Psoas muscle (tissue), 8 donors: Measurements from ENCODE around the gene DLX3. TPM values are rescaled to one million over a fixed set of nuclear protein-coding genes. Genes with fewer than 3 reads are reported as not detected.

Source experiments
- ATAC-seq, 4 donors: fragments of 200-7000 bp; cut with Tn5 transposase; one replicate each; pipeline ENCODE4 v1.9.1; 2020; ENCODE audit warnings: moderate library complexity in 3 of 4, mild to moderate bottlenecking in 2 of 4
- DNase-seq, 2 donors: peaks; one replicate each; pipeline ENCODE4 v3.0.0-alpha.2; 2020
- H3K27ac ChIP-seq: fragments of 200-600 bp; one replicate; pipeline ENCODE4 v1.8.0; 2022
- H3K27me3 ChIP-seq, 3 donors: fragments of 200-600 bp in 1 of 3; one replicate each; pipeline versions ENCODE4 v1.6.1 to v1.8.0; 2013 to 2022; ENCODE audit warnings: low read length in 2 of 3, mild to moderate bottlenecking in 2 of 3, moderate library complexity in 1 of 3; ENCODE audit not compliant: insufficient read depth in 3 of 3
- H3K36me3 ChIP-seq, 2 donors: fragments of 200-600 bp in 1 of 2; one replicate each; pipeline versions ENCODE4 v1.6.1 to v1.8.0; 2013 to 2022; ENCODE audit warnings: low read depth in 1 of 2, mild to moderate bottlenecking in 1 of 2, moderate library complexity in 1 of 2; ENCODE audit not compliant: insufficient read depth in 1 of 2
- H3K4me1 ChIP-seq: fragments of 200-600 bp; one replicate; pipeline ENCODE4 v1.8.0; 2022
- H3K4me3 ChIP-seq: fragments of 200-600 bp; one replicate; pipeline ENCODE4 v1.8.0; 2022; ENCODE audit warnings: mild to moderate bottlenecking
- H3K9me3 ChIP-seq: fragments of 200-600 bp; one replicate; pipeline ENCODE4 v1.8.0; 2022
- WGBS, 3 donors: extraction: QIAGEN DNeasy Blood & Tissue Kit; methylation state at CpG; one replicate each; pipeline versions ENCODE4 v1.1.6 to v1.1.7; 2013; 5-methylcytosine and 5-hydroxymethylcytosine counted together
- intact Hi-C, 2 donors: fragments of 100-400 bp; cut with DNase I; formaldehyde crosslinking; loops; one replicate each; pipeline versions ENCODE4 v1.11.0 to v1.14.2; 2022
- polyA plus RNA-seq, 3 donors: library from polyadenylated mRNA; stranded (reverse); fragments of 200-250 nt; gene quantifications; one replicate each; pipeline ENCODE4 v1.2.3, GENCODE V29; 2013
- total RNA-seq, 4 donors: library from RNA; stranded (reverse); fragmentation: NEBNext Ultra II Directional in 2 of 4; extraction: Animal tissue kit (Norgen Biotek cat#: 25700) in 2 of 4; gene quantifications; one replicate each; pipeline versions ENCODE4 v1.2.1 to v1.2.4, GENCODE V29; 2021 to 2023
- TF ChIP-seq, protein P1 (sequence below): fragments of 200-600 bp; IDR thresholded peaks from one replicate; pipeline ENCODE4 v1.8.0; 2022; ENCODE audit warnings: antibody characterized with exemption
- donor health status: healthy with polysubstance abuse.
- donor health status: DM: no; HTN: no; CAD: no; lungs with moderate emphysema.
- donor health status: Bipolar disorder and iron deficiency.
- donor health status: healthy.
- donor health status: DM: yes; HTN: yes; CAD: no.
- donor health status: DM: no; HTN: no; CAD: no.
- donor health status: DM: no; HTN: no; CAD: no.
- donor health status: DM: yes; HTN: yes; CAD: no.

Gene DLX3
- total and polyA plus RNA-seq, 7 donors = 0.03 TPM; not detected in 6

DNA sequence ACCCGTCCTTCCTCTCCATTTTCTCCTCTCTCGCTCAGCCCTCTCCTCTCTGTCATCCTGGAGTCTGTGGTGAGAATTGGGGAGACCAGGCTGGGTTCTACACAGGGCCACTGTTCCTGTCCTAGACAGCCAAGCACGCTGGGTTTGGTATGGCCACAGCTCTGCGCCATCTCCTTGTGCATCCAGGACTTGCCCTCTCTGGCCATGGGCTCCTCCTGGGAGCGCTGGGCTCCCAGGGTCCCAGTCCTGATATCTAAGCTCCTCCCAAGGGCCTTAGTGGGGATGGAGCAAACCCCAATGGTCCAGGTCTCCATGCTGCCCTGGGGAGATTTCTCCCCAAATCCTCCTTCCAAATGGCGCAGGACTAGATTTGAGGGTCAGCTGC is 33.7 kb upstream of the DLX3 start:
- TF ChIP-seq, protein P1, sequence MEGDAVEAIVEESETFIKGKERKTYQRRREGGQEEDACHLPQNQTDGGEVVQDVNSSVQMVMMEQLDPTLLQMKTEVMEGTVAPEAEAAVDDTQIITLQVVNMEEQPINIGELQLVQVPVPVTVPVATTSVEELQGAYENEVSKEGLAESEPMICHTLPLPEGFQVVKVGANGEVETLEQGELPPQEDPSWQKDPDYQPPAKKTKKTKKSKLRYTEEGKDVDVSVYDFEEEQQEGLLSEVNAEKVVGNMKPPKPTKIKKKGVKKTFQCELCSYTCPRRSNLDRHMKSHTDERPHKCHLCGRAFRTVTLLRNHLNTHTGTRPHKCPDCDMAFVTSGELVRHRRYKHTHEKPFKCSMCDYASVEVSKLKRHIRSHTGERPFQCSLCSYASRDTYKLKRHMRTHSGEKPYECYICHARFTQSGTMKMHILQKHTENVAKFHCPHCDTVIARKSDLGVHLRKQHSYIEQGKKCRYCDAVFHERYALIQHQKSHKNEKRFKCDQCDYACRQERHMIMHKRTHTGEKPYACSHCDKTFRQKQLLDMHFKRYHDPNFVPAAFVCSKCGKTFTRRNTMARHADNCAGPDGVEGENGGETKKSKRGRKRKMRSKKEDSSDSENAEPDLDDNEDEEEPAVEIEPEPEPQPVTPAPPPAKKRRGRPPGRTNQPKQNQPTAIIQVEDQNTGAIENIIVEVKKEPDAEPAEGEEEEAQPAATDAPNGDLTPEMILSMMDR = no peak
- WGBS, 3 donors = 82 to 87% (median 86%) methylated on average over 6 of the region's 6 CpGs

DNA sequence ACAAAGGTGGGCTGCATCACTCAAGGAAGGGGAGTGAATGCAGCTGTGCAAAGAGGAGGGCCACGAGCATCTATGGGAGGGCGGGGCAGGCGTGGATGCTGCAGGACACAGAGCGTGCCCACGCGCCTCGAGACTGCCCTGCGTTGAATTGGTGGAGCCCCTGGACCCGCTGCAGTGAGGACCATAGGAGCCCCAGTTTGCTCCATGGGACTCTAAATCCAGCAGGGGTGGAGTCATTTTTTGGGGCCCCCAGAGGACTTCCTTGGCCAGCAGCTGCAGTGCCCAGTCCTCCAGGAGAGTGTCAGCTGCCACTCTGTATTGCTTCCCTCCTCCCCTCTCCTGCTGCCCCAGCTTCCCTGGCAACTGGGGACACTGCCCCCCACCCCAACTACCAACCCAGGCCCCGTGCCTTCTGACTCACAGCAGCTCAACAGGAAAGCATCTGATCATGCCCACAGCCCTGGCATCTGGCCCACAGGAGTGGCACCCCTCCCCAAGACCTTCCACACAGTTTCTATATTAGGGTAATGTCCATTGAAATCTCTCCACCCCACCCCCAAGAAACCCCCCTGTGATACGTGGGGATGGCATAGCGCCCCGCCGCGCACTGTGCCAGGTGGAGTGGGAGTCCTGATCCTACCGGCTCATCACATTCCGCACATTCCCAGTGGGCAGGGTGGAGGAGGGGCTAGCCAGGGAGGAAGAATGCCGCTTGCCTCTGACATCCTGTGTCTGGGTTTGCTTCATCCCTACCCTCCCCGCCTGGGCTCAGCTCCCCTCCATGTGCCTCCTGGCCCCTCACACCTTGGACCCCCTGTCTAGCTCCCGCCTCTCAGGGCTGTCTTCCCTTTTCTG is 33.1 kb upstream of the DLX3 start:
- H3K4me3 ChIP-seq = no peak overlapping the region
- intact Hi-C loops = loop anchor here (1.0 to 2.0 kb wide), 3 partner anchors 29 to 59 kb away; partner anchors contain the start of gene ITGA3 (in 1 of the 2)
- H3K36me3 ChIP-seq = no peaks in the 10 kb centered on the region
- WGBS, 3 donors = 43 to 54% (median 47%) methylated on average over 19 to 20 of the region's 20 CpGs
- peaks cover 0 to 17% (median 2%) of the 10 kb centered on the region in 3 donors for H3K27me3 ChIP-seq
- ATAC-seq = peak in 2 of 4 donors; percentile 11 to 33
- TF ChIP-seq, protein P1 = no peak
- H3K9me3 ChIP-seq = no peaks in the 10 kb centered on the region
- peak in 1 of 2 donors; percentile 41 for DNase-seq
- peaks cover 6% of the 10 kb centered on the region for H3K4me1 ChIP-seq
- no peak overlapping the region for H3K27ac ChIP-seq

More for the DNA sequence above, 33.7 kb upstream of the DLX3 start:
- Histone ChIP-seq H3K4me1 (peaks cover 6% of the 10 kb centered on the region), H3K4me3 (no peak overlapping the region), H3K27me3 (peaks cover 0 to 17% (median 2%) of the 10 kb centered on the region in 3 donors), H3K27ac (no peak overlapping the region), H3K36me3 (no peaks in the 10 kb centered on the region), H3K9me3 (no peaks in the 10 kb centered on the region)
- intact Hi-C loops = no loop called here
- no peak for ATAC-seq
- DNase-seq = no peak

DNA sequence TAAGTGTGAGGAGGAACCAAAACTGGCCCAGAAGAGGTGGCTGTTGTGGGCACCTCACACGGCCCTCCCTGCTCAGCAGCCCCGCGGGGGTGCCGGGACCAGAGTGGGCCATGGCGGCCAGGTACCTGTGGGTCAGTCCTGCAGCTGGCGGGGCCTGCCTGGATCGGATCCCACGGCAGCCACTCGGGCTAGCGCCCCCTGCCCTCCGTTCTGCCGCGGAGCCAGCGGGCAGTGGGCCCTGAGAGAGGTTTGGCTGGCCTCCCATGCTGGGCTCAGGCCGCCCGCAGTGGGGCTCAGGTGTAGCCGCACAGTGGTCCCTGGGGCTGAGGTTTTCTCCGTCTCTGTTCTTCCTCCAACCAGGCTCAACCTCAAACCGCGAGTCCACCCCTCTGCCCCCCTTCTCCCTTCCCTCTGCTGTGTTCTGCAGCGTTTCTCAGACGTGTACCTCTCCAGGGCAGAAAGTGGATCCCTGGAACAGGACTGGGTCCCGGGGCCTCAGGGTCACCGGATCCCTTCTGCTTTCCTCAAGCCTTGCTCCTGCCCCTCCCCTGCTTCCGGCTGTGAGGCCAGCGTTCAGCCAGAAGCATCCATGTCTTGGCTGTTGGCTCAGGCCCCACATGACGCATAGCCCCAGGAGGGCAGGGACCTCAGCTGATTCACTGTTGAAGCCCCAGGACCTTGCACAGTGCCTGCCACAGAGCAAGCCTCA is 32.3 kb upstream of the DLX3 start:
- ATAC-seq = peak; percentile 58 to 79 (median 68)
- Histone ChIP-seq H3K4me3 (peak overlapping the region; percentile 30), H3K9me3 (no peaks in the 10 kb centered on the region), H3K27ac (peak overlapping the region; percentile 23), H3K36me3 (no peaks in the 10 kb centered on the region), H3K27me3 (peaks cover 0 to 17% (median 2%) of the 10 kb centered on the region in 3 donors), H3K4me1 (peaks cover 6% of the 10 kb centered on the region)
- DNase-seq = peak; percentile 77
- 6 to 7% (median 7%) methylated on average over 19 to 27 of the region's 27 CpGs for WGBS, 3 donors
- TF ChIP-seq, protein P1 = no peak
- intact Hi-C loops = loop anchor here (1.0 to 2.0 kb wide), 3 partner anchors 29 to 60 kb away; partner anchors contain the start of gene ITGA3 (in 1 of the 2)

DNA sequence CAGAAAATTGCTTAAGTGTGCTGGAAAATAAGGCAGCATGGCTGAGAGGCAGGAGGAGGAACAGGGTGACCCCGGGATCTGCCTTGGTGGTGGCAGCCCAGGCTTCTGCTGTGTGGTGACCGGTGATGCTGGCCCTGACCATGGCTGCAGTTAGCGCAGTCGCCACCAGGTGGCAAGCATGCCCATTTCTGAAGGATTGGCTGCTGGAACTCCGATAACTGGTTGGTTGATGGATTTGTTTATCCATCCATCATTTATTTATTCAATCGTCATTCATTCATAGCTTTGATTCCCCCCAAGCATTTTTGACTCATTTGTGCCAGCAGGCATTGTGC is 31.8 kb upstream of the DLX3 start:
- H3K4me1 ChIP-seq = peaks cover 6% of the 10 kb centered on the region
- WGBS, 3 donors = 0 to 3% (median 1%) methylated on average over 6 of the region's 6 CpGs
- TF ChIP-seq, protein P1 = peak; percentile 99
- peak; percentile 87 to 97 (median 90) for ATAC-seq
- intact Hi-C loops = loop anchor here (1.0 to 2.0 kb wide), 3 partner anchors 30 to 60 kb away; partner anchors contain the start of gene ITGA3 (in 1 of the 2)
- H3K9me3 ChIP-seq = no peaks in the 10 kb centered on the region
- H3K27ac ChIP-seq = no peak overlapping the region
- peaks cover 0 to 17% (median 2%) of the 10 kb centered on the region in 3 donors for H3K27me3 ChIP-seq
- H3K36me3 ChIP-seq = no peaks in the 10 kb centered on the region
- peak overlapping the region; percentile 30 for H3K4me3 ChIP-seq
- peak; percentile 85 to 90 for DNase-seq
